ENCODE results near the gene CHP1.
"Not testable (repeated sequence)": the region's sequence is repeated elsewhere in the genome, so short reads cannot be mapped to it uniquely, and the experiment has no call there.

The CHP1 gene

DNA sequence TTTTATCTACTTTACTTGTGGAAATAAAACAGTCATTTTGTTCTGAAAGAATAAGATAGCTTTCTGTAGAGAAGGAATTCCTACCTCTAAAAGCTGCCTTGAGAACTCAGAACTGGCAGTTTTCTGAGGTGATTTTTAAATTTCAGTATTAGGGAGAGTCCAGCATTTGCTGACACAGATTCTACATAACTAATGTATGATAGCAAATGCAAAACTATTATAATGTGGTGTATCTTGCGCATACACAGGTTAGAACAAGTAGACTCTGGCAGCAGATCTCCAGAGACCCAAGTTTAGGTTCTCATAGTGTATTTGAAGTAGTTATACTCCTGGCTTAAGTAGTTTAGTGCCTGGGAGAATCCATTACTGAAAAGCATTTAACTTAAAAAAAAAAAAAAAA lies 70.5 kb downstream of the CHP1 start:
- DNase-seq = no peak

DNA sequence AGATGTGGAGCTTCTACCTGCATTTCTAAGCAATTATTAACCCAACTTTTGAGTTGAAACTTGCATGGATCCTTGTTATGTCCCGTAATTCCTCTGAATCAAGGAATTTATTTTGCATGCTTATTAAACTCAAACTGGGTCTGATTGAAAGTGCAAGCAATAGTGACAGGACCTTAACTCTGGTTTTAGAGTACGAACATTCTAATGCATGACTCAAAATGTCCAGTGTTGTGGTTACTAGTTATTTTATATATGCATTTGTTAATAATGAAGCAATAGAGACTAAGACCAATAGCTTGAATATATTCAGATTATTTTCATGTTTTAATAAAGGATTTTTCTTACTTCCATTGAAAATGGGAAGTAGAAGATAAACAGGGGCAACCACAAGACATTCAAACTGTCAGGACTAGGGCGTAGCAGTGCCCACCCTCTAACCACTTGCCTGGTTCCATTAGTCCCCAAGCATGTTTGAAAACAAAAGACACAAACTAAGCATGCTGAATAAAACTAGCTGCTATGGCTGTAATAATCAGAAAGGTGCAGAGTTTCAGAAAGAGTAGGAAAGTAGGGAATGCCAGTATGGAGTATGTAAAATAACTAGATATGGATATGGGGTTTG lies 73.2 kb downstream of the CHP1 start:
- no peak for DNase-seq

DNA sequence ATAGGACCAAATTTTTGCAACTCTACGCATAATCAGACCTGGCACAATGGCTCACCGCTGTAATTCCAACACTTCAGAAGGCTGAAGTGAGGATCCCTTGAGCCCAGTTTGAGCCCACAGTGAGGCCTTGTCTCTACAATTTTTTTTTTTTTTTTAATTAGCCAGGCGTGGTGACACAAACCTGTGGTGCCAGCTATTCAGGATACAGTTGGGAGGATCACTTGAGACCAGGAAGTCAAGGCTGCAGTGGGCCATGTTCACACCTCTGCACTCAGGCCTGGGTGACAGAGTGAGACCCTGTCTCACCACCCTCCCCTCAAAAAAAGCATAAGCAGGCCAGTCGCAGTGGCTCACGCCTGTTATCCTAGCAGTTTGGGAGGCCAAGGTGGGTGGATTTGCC lies 76.6 kb downstream of the CHP1 start:
- DNase-seq = no peak

DNA sequence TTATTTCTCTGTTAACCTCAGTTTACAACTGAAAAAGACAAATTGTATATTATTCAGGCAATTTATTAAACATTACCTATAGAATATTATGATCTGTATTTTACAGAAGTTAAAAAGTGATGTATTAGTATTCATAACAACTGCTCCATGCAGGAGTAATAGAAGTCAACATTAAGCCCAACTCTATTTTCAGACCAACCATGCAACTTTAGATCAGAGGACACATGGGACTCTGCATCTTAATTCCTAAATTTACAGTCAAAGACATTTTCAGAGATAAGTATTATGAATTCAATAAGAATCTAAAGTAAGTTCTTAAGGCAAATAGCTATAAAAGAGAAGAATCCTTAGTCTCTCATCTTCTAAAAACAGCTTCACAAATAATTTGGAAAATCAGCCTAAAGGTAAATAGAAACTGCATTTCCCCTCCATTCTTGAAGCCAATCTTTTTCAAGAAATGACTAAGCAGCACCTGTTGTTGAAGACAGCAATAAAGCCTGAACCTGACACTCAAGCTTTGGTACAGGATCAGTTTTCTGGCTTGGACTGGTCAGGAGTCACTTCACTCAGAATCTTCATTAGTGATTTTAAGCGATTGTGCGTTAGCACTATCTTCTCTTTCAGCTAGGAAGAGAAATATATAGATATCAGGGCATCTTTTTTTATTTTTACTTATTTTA lies 78.3 kb downstream of the CHP1 start:
- DNase-seq = no peak

DNA sequence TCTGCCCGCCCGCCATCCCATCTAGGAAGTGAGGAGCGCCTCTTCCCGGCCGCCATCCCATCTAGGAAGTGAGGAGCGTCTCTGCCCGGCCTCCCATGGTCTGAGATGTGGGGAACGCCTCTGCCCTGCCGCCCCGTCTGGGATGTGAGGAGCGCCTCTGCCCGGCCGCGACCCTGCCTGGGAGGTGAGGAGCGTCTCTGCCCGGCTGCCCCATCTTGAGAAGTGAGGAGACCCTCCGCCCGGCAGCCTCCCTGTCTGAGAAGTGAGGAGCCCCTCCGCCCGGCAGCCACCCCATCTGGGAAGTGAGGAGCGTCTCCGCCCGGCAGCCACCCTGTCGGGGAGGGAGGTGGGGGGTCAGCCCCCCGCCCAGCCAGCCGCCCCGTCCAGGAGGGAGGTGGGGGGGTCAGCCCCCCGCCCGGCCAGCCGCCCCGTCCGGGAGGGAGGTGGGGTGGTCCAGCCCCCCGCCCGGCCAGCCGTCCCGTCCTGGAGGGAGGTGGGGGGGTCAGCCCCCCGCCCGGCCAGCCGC lies 89.8 kb downstream of the CHP1 start:
- DNase-seq = not testable (repeated sequence)

DNA sequence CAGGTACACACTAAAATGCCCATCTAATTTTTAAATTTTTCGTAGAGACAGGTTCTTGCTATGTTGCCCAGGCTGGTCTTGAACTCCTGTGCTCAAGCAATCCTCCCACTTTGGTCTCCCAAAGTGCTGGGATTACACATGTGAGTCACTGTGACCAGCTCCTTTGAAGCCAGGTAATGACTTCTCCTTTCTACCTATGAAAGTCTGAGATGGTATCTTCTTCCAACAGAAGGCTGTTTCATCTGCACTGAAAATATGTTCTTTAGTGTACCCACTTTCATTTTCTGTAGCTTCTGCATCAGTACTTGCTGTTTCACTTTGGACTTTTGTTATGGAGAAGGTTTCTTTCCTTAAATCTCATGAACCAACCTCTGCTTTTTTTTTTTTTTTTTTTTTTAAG lies 92.5 kb downstream of the CHP1 start:
- DNase-seq = no peak

DNA sequence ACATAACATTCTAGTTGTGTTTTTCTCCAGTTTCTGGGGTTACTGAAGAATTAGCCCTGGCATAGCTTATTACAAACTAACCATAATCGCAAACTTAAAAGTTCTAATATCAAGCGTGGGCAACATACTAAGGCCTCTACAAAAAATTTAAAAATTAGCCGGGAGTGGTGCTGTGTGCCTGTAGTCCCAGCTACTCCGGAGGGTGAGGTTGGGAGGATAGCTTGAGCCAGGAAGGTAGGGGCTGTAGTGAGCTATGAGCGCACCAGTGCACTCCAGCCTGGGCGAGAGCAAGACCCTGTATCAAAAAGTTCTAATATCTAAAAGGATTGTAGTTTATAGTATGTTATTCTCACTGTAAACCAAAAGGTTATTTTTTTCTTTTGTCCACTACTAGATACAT lies 100.2 kb downstream of the CHP1 start:
- no peak for DNase-seq
